HG03139 (cell line): ENCODE measurements around the gene LRRK1.

Experiments used
- ATAC-seq: cut with Tn5 transposase; IDR thresholded peaks from one replicate; pipeline ENCODE4 v1.9.1; 2021; ENCODE audit not compliant: unreplicated experiment

Gene LRRK1

DNA sequence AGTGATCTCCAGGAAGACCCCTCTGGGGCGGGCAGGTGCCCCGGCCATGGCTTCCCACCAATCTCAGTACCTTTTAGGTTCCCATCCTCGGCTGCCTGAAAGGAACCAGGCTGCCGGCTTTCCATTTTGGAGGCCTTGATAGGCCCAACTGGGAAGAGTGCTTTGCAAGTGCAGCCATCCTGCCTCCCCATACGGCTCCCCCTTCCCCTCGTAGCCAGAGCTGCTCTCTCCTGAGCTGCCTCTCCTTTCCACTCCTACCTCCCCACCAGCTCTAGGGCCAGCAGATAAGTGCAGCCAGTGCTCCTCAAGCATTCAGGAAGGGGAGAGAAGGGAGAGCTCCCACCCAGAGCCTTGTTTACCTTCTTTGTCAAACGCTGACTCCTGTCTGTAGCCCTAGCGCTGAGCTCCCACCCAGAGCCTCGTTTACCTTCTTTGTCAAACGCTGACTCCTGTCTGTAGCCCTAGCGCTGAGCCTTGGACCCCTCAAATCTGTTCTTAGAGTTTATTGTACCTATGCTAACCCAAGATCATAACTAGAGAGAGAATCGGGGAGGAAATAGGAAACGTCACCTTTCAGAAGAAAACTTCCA lies 133.0 kb downstream of the LRRK1 start:
- ATAC-seq: no peak

DNA sequence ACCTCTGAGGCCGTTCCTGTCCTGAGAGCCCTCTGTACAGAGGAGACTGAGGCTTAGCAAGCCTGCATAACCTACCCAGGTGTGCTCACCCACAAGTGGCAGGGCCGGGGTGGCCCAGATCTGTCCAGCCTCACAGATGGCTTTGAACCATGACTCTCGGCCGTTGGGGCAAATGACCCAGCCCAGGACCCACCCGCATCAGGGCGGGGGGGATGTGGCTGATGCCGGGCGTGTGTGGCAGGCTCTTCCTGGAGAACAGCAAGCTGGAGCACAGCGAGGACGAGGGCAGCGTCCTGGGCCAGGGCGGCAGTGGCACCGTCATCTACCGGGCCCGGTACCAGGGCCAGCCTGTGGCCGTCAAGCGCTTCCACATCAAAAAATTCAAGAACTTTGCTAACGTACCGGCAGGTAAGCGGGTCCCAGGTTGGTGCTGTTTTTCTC lies 133.5 kb downstream of the LRRK1 start:
- no peak for ATAC-seq

DNA sequence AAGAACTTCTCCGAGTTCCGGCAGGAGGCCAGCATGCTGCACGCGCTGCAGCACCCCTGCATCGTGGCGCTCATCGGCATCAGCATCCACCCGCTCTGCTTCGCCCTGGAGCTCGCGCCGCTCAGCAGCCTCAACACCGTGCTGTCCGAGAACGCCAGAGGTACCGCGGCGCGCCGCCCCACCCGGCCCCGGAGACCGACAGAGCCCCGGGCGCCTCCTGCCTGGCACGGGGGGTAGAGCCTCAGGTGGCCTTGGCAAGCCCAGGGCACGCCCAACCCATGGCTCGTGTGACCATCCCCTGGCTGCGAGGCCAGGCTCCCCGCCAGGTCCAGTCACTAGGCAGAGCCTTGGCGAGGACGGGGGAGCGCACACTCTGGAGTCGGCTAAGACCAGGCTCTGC lies 134.1 kb downstream of the LRRK1 start:
- no peak for ATAC-seq

DNA sequence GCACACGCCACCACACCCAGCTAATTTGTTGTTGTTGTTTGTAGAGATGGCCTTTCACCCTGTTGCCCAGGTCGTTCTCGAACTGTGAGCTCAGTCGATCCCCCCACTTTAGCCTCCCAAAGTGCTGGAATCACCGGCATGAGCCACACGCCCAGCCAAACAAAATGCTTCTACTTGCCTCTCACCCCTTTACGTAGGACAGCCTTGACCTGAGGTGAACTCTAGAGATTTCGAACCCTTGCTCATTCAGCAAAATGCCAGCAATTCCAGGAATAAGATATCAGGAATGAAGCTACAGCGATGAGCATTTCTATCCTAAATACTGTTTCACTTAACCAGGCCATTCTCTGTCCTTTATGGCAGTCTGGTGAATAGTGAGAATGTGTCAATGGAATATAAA lies 135.0 kb downstream of the LRRK1 start:
- ATAC-seq: no peak

DNA sequence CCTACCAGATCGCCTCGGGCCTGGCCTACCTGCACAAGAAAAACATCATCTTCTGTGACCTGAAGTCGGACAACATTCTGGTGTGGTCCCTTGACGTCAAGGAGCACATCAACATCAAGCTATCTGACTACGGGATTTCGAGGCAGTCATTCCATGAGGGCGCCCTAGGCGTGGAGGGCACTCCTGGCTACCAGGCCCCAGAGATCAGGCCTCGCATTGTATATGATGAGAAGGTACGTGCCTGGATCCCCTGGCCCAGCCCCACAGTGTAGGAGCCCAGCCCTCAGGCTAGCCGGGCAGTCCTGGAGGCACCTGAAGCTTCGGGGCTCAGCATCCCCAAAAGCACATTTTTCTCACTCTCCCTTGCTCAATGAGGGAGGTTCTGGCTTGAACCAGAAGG lies 135.8 kb downstream of the LRRK1 start:
- no peak for ATAC-seq

DNA sequence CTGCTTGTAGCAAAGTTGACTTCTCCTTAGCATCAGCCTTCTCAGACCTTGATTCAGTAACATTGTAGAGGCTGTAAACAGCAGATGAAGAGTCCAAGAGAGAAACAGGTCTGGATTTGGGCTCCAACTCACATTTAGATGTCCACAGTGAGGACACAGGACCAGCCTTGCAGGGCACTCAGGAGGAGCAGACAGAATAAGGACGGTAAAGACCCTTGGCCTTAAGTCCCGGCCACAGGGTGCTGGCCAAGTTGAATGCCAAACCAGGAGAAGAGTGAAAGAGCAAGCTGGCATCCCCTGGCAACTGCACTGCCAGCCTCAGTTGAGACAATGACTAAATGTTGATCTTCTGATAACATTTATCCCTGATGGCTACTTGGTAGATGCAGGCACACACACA lies 136.3 kb downstream of the LRRK1 start:
- no peak for ATAC-seq

DNA sequence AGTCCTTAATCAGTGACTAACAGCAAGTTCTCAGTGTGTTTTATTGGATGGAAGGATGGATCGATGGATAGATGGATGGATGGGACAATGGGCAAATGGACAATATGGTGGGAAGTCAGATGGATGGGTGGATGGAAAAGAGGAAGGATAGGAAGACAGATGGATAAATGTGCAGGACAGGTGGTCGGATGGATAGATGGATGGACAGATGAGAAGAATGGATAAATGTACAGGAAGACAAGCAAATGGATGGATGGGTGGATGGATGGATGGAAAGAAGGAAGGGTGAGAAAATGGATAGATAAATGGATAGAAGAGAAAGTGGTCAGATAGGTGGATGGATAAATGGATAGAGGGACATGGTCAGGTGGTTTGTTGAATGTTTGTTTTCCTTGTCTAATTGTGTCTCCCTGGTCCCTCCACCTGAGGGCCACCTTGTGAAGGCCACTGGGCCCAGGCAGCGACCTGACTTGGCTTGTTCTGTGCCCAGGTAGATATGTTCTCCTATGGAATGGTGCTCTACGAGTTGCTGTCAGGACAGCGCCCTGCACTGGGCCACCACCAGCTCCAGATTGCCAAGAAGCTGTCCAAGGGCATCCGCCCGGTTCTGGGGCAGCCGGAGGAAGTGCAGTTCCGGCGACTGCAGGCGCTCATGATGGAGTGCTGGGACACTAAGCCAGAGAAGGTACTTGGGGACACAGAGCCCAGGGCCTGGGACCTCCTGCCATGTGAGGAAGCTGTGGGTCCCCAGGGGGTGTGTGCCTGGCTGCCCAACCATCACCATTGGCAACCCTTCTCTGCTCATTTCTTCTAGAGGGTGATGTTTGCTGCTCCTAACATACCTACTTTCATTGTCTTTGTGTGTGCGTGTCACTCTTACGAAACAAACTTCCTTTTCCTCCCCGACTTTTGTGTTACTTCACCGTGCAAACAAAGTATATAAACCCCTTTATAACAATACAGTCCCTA lies 137.5 kb downstream of the LRRK1 start:
- ATAC-seq: no peak

DNA sequence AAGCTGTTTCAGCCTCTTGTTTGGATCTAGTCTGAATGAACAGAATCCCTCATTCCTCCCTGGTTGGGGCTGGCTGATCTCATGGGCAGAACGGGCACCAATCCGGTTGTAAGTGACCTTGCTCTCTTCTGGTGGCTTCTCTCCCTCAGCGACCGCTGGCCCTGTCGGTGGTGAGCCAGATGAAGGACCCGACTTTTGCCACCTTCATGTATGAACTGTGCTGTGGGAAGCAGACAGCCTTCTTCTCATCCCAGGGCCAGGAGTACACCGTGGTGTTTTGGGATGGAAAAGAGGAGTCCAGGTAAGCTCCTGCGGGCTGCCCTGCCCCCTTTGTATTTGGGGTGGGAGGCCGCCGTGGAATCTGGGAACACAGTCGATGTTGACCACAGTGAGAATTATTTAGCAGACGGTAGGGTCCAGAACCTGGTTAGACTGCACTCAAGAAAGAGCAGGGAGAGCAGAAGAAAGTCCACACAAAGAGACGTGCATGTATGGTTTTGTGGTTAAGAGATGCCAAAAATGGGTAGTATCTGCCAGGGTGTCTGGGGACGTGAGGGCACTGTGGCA lies 138.8 kb downstream of the LRRK1 start:
- no peak for ATAC-seq

DNA sequence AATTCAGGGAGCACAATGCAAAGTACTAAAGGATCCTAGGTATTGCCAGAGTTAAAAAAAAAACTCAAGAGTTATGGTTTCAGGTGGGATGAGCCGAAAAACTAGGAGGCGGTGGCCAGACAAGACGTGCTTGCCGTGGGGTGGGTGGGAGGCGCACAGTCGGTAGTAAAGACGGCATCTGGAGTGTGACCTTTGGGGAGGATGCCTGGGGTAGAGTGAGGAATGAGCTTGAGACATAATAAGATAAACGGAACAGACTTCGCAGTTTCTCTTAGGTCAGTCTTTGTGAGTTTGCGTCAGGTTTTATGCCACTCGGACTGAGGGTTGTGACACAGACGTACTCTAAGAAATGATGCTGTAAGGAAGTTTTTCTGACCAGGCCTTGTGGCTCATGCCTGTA lies 139.6 kb downstream of the LRRK1 start:
- no peak for ATAC-seq

DNA sequence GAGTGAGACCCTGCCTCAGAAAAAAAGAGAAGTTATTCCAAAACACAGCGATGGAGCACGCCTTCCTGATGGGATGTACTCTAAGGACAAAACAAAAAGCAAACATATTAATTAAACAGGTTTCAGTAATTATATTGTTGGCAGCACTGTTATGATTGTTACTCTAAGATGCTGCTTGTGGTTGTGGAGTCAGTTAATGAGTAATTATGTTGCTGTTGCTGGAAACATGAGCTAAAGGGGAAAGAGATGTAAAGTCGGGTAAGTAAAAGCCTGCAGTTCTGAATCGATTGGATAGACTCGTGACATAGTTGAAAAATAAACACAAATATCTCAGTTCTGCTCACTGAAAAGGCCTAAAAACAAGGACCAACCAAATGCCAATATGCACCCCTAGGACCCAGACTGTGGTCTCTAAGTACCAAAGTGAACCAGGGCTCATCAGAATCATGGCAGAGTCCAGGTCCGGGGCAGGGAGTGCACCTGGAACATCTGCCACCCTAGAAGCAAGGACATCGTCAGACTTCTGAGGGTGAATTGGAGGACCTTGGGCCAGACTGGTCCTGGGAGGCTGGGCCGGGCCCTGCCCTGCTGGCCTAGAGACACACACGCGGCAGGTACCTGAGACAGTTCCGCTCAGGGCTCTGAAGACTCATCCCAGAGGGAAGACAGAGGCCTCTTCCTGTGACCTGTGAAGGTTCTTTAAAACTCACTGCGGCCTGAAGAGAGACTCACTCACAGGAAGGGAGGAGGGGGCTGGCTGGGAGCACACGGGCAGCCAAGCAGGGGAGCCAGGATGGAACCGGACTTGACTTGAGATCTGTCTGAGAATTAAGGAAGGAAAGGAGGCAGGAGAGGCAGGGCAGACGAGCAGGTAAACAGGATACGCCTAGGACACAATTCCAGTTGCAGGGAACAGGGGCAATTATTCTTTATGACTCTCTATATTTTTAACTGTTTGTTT lies 140.5 kb downstream of the LRRK1 start:
- no peak for ATAC-seq

DNA sequence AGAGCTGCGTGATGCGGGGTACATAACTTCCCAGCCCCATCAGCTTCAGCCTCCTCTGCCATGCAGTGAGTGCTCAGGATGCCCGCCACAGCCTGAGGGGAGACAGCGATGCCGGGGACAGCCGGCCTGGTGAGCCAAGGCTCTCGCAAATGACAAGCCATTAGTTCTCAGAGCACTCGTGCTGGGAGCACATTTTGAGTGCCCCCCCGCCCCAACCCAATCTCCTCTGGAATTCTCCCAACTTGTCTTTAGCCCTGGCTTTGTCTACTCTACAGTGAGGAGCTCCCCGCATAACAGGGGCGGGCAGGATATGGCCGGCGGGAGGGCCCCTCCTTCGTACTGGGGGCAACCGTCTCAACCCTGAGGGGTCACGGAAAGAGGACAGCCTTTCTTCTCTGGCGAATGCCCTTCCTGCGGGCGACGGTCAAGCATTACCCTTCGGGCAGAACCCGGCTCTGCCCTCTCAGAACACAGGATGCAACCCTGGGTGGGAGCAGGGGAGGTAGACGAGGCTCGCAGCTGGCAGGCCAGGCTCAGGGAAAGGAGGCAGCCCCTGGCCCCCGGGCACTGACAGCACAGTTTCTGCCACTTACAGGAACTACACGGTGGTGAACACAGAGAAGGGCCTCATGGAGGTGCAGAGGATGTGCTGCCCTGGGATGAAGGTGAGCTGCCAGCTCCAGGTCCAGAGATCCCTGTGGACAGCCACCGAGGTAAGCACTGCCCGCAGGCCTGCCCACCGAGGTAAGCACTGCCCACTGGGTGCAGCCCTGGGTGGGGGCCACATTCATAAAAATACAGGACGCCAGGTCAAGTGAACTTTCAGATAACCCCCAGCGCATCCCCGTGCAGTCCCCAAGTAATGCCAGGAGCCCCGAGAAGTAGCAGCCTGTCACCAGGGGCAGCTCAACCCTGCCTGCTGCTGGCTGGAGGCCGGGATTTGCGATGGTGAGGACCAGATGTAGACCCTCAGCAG lies 141.7 kb downstream of the LRRK1 start:
- no peak for ATAC-seq

DNA sequence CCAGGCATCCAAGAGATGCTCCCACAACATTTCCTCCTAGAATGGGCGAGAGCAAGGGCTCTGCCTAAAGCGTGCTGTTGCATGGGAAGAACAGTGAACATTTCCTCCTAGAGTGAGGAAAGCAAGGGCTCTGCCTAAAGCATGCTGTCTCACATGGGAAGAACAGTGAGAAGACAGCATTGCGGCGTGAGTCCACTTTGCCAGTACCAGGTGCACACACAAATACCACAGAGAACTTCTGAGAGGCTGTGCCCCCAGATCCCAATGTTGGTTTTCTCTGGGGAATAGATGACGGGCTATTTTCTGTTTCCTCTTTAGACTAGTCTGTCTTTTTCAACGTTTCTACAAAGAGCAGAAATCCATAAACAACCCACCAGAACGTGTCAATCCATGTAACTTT lies 142.9 kb downstream of the LRRK1 start:
- ATAC-seq: no peak

DNA sequence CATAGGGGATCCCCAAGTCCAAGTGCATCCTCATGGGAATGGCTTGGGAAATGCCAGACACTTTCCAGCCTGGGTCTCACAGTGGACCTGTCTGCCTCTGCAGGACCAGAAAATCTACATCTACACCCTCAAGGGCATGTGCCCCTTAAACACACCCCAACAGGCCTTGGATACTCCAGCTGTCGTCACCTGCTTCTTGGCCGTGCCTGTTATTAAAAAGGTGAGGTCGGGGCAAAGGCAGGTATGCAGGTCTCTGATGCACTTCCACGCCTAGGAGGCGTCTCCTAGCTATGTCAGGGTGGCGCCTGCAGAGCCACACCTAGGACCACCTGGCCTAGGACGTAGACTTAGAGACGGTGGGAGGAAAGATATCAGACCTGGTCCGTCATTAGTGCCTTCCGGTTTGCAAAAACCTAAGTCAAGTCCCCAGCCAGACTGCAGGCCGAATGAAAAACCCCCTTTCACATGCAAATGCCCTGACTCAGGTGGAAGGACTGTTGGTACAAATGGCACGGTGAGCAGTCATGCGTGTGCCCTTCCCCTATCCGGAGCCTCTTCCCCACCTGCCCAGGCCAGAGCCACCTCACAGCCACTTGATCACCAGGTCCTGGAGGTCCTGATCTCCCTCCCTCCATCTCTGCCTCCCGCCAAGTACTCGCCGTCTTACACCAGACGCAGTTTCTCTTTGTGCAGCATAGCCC lies 143.5 kb downstream of the LRRK1 start:
- no peak for ATAC-seq

DNA sequence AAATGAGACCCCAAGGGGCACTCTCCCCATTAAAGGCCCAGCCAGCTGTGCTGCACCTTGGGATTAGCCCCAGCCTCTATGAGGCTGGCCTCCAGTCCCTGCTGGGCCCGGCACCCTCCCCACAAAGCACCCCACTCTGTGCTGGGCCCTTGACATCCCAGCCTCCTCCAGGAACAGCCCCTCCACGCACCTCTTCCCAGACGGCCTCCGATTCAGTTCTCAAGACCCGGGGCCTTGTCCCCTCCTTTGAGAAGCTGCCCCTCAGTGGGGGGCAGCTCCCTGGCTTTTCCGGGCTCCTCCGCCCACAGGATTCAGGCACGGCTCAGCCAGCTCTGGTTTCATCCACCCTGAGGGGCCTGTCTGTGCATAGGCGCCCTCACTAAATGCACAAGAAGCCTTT lies 144.1 kb downstream of the LRRK1 start:
- no peak for ATAC-seq

DNA sequence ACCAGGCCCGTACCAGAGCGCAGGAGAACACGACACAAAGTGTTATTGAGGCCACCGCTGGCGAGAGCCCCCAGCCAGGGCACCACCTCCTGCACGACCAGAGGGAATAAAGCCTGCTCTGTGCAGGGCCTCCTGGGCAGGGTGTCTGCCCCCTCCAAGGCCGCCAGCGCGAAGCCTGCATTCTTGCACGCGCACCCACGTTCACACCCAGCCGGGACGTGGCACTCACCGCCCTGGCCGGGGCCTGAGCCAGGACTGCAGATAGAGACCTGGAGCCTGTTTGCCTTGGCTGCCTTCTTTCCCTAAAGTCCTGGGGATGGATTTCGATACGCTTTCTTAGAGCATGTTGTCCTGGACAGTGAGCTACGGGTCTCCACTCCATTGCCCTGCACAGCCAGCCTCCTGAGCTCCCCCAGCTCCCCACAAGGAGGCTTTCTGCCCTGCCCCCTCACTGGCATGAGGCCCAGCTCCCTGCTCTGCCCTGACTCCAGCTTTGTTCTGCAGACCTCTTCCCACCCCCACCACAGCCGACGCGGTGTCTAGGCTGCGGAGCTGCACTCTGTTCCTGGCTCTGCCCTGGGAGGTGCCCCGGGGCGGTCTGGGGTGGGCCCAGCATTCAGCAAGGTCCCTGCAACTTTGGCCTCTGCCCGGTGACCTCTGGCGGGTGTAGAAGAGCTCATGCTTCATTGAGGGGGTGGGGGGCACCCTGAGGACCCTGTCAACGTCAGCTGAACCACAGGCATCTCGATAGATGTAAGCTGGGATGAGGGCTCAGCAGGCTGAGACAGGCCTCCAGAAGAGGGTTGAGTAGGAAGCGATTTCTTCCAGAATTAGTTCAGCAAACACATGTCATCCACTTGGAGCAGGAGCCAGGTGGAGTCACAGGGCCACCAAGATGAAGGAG lies 145.0 kb downstream of the LRRK1 start:
- no peak for ATAC-seq

DNA sequence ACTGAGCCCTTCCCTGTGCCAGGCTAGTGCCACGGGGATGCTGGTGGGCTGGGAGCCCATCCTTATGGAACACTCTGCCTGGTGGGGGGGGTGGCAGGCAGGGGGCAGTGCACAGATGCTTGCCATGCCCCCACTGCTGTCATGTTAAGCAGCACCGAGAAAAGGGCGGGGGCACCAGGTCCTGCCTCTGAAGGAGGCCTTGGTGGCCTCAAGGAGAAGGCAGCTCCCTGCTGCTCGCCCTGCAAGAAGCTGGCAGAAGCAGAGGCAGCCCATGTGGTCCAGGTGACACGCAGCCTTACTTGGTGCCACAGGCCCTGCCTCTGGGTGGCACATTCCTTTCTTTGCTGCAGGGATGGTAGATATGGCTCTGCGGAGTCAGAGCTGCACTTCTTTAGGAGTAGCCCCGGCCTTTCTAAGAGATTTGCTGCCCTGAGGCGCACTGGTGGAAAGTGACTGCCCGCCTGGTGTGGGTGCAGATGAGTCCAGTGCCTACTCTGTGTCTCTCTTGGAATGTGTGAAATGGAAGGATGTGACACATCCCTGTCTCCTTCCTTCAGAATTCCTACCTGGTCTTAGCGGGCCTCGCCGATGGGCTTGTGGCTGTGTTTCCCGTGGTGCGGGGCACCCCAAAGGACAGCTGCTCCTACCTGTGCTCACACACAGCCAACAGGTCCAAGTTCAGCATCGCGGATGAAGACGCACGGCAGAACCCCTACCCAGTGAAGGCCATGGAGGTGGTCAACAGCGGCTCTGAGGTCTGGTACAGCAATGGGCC lies 145.8 kb downstream of the LRRK1 start:
- no peak for ATAC-seq

DNA sequence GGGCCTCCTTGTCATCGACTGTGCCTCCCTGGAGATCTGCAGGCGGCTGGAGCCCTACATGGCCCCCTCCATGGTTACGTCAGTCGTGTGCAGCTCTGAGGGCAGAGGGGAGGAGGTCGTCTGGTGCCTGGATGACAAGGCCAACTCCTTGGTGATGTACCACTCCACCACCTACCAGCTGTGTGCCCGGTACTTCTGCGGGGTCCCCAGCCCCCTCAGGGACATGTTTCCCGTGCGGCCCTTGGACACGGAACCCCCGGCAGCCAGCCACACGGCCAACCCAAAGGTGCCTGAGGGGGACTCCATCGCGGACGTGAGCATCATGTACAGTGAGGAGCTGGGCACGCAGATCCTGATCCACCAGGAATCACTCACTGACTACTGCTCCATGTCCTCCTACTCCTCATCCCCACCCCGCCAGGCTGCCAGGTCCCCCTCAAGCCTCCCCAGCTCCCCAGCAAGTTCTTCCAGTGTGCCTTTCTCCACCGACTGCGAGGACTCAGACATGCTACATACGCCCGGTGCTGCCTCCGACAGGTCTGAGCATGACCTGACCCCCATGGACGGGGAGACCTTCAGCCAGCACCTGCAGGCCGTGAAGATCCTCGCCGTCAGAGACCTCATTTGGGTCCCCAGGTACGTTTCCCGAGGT lies 146.5 kb downstream of the LRRK1 start:
- ATAC-seq: no peak
